Daoy (cell line): ENCODE data around the gene STAC3. TPM values are rescaled to one million over a fixed set of nuclear protein-coding genes. Genes with fewer than 3 reads are reported as not detected.

Experiments
- DNase-seq: peaks from one replicate; pipeline ENCODE4 v3.0.0-alpha.2; 2015; ENCODE audit warnings: low read depth
- total RNA-seq: library from RNA; depleted of rRNA; stranded (reverse); fragments of >200 nt; shearing (Covaris generic); gene quantifications from 2 replicates; pipeline ENCODE4 v1.2.3, GENCODE V29; 2014

The STAC3 gene
- total RNA-seq, 1 experiment from 2014 or later: 0.69 TPM

DNA sequence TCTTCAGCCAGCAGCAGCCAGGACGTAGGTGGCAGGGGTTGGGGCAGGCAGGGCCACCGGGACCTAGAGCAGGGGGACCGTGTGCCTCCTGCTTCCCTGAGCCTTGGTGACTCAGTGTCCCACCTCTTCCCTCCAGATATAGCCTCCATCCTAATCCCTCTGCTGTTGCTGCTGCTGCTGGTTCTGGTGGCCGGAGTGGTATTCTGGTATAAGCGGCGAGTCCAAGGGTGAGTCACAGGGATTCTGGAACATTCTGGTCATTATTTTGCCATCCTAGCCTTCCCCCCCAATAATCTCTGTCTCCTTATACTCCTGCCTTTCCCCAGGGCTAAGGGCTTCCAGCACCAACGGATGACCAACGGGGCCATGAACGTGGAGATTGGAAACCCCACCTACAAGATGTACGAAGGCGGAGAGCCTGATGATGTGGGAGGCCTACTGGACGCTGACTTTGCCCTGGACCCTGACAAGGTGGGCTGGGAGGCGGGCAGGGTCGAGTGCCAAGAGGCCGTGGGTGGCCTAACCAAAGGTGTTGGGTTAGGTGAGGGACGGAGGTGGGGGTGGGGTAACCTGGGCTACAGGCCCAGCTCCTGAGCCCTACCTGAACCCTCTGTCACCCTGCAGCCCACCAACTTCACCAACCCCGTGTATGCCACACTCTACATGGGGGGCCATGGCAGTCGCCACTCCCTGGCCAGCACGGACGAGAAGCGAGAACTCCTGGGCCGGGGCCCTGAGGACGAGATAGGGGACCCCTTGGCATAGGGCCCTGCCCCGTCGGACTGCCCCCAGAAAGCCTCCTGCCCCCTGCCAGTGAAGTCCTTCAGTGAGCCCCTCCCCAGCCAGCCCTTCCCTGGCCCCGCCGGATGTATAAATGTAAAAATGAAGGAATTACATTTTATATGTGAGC is 38.9 kb downstream of the STAC3 start:
- DNase-seq: no peak

DNA sequence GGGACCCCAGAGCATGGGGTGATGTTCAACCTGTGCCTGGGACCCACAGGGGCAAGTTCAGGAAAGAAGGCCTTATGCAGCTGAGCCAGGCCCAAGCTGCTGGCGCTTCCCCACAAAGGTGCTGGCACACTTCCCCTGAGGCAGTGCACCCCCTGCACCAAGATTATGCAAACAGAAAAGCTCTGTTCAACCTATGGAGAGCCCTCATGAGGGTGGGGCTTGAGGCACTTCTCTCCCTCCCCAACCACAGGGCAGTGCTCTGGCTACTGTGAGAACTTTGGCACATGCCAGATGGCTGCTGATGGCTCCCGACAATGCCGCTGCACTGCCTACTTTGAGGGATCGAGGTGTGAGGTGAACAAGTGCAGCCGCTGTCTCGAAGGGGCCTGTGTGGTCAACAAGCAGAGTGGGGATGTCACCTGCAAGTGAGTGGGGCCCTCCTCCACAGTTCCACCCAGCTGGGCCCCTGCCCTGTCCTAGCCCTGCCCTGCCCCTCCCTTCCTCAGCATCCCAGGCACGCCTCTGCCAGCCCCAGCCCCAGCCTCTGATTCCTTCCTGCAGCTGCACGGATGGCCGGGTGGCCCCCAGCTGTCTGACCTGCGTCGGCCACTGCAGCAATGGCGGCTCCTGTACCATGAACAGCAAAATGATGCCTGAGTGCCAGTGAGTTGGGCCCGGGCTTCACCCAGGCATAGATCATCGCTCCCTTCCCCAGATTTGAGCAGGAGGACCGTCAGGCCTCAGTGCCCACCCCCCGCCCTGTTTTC is 39.9 kb downstream of the STAC3 start:
- no peak for DNase-seq

DNA sequence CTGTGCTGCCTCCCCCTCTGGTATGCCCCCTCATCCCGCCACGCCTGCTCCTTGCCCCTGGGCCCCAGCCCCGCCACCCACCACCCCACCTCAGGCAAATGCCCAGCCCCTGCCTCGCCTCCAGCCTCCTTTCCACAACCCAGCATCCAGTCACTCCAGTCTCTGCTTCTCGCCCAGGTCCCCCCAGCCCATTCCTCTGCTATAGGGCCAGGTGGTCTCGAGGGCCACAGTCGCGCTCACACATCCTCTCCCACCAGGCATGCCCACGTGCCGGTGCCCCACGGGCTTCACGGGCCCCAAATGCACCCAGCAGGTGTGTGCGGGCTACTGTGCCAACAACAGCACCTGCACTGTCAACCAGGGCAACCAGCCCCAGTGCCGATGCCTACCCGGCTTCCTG is 40.5 kb downstream of the STAC3 start:
- no peak for DNase-seq

DNA sequence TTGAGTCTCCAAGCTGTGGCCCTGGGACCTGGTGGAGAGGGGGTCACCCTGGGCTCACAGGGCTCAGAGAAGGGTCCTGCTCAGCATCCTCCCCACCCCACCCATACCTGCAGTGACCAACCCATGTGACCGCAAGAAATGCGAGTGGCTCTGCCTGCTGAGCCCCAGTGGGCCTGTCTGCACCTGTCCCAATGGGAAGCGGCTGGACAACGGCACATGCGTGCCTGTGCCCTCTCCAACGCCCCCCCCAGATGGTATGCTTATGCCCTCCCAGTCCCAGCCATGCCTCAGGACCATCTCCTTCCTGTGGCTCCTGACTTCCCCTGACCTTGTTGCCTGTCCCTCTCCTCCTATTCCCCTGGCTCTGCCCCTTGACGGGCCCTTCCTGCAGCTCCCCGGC is 41.1 kb downstream of the STAC3 start:
- DNase-seq: no peak

DNA sequence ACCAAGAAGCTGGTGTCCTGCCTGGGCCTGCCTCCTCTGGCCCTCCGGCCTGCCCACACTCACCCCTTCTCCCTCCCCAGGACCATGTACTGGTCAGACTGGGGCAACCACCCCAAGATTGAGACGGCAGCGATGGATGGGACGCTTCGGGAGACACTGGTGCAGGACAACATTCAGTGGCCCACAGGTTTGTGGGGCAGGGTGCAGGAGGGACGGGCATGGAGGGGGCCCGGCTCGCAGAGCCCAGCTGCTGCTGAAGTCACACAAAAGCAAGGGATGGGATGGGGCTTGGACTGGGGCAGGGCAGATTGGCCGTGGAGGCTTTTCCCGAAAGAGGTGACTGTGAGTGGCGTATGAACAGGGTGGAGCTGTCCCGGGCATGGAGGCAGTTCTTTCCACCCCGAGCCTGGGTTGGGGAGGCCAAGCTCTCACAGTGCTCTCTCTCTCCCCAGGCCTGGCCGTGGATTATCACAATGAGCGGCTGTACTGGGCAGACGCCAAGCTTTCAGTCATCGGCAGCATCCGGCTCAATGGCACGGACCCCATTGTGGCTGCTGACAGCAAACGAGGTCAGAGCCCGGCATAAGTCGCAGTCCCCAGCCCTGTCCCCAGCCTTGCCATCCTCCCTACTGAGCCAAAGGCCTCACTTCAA is 42.2 kb downstream of the STAC3 start:
- DNase-seq: no peak

DNA sequence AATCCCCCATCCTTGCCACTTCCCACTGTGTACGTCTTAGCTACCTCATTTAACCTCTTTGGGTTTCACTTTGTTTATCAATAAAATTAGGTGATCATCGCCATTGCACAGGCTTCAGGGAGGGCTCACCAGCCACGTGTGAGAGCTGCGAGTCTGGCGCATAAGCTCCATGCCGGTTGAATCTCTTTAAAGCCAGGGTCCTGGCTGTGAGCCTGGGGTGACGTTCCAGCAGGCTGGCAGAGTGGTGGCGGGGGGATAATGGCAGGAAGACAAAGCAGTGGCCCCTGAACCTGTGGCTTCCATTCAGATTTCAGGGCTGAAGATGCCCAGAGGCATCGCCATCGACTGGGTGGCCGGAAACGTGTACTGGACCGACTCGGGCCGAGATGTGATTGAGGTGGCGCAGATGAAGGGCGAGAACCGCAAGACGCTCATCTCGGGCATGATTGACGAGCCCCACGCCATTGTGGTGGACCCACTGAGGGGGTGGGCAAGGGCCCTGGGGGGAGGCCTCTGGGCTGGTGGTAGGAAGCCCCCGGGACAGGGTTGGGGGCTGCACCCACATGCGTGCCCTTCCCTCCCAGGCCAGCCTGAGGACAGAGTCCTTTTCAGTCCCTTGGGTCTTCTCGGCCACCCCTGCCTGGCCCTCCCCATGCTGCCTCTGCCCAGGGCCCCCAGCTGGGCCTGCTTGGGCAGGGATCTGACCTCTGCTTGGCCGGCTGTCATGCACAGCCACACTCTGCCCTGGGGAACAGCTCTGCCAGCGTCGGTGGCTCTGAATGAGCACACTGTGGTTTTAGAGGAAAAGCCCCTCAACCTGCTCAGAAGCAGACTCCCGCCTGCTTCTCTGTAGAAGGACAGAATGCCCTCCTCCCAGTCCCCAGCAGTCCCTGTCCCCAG is 43.0 kb downstream of the STAC3 start:
- DNase-seq: no peak

DNA sequence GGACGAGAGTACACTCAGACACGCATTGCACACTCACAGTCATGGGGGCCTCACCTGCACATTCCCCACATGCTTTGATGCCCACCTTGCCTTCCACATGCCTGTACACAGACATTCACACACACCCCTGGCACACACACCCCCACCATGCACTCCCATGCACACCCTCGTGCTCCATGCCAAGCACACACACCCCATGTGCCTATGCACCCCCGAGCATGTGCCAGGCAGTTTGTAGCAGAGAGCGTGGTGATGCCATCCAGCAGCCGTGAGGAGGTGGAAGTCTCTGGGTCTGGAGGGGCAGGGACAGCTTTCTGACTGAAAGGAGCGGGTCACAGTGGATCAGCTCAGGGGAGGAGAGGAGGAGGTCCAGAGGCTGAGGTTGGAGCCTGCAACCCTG is 45.1 kb downstream of the STAC3 start:
- DNase-seq: no peak

DNA sequence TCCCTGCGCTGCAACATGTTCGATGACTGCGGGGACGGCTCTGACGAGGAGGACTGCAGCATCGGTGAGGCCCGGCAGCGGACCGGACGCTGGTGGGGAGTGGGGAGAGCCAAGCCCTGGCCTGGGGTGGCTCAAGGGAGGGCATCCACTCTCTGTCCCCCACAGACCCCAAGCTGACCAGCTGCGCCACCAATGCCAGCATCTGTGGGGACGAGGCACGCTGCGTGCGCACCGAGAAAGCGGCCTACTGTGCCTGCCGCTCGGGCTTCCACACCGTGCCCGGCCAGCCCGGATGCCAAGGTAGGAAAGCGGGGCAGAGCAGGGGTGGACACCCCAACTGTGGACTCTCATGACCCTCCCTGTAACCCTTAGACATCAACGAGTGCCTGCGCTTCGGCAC is 45.8 kb downstream of the STAC3 start:
- DNase-seq: no peak

DNA sequence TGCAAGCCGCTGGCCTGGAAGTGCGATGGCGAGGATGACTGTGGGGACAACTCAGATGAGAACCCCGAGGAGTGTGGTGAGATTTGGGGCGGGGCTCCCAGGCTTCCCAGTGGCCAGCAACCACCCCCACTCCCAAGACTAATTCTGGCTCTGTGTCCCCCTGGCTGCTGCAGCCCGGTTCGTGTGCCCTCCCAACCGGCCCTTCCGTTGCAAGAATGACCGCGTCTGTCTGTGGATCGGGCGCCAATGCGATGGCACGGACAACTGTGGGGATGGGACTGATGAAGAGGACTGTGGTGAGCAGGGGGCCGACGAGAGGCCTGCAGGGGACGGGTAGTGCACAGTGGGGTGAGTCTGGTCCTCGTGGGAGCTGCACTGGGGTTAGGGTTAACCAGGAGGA is 46.5 kb downstream of the STAC3 start:
- no peak for DNase-seq

DNA sequence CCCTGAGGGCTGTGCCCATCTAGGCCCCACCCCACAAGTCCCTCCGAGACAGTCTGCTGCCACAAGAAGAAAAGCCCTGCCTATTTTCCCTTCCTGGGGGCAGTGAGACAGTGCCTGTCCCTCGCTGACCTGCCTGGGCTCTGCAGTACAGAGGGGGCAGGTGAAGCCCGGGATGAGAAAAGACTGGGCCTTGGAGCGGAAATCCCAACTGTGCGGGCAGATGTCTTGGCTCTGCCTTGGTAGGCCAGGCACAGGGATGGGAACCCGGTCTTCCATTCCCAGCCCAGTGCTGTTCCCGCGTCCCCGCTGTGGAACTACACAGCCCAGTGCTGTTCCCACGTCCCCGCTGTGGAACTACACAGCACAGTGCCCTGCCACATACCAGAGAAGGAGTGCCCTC is 47.2 kb downstream of the STAC3 start:
- DNase-seq: no peak

DNA sequence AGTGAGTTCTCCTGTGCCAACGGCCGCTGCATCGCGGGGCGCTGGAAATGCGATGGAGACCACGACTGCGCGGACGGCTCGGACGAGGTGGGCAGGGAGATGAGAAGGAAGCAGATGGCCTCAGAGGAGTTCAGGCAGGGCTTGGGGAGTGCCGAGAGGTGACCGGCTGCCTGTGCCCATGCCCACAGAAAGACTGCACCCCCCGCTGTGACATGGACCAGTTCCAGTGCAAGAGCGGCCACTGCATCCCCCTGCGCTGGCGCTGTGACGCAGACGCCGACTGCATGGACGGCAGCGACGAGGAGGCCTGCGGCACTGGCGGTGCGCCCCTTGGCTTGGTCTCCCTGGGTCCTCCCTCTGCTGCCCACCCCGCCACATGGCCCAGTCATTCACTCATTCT is 47.8 kb downstream of the STAC3 start:
- no peak for DNase-seq

DNA sequence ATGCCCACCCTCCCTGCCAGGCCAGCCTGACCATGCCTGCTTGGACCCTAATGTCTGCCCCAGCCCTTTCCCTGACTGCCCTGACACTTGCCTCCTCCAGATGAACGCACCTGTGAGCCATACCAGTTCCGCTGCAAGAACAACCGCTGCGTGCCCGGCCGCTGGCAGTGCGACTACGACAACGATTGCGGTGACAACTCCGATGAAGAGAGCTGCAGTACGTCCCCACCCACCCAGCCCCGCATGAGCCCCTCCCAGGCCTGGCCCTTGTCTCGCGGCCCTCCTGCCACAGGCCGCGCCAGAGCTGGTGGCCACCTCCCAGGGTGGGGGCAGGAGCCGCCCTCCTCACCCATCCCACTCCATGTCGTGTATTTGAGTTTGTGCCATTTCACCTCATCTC is 48.7 kb downstream of the STAC3 start:
- DNase-seq: no peak

DNA sequence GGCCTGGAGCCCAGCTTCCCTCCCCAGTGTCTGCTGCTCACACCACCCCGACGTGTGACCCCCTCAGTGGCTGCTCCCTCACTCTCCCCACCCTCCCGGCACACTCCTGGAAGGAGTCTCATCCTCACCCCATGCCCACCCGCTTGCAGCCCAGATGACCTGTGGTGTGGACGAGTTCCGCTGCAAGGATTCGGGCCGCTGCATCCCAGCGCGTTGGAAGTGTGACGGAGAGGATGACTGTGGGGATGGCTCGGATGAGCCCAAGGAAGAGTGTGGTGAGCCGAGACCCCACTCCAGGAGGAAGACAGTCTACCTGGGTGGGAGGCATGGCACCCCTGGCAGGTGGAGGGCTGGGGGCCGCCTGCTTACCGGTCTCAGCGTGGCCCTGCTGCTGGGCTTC is 49.4 kb downstream of the STAC3 start:
- DNase-seq: no peak

DNA sequence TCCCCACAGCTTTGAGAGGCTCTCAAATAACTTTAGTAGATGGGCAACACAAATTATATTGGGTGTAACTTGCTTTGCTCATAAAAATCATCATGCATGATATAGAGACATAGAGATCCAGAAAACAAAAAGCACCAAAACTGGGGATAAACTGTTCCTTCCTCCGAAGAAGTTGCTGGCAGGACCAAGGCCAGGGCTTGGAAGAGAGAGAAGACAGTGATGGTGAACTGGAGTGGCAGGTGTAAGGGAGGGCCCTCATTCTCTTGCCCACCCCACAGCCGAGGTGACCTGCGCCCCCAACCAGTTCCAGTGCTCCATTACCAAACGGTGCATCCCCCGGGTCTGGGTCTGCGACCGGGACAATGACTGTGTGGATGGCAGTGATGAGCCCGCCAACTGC is 49.8 kb downstream of the STAC3 start:
- no peak for DNase-seq

DNA sequence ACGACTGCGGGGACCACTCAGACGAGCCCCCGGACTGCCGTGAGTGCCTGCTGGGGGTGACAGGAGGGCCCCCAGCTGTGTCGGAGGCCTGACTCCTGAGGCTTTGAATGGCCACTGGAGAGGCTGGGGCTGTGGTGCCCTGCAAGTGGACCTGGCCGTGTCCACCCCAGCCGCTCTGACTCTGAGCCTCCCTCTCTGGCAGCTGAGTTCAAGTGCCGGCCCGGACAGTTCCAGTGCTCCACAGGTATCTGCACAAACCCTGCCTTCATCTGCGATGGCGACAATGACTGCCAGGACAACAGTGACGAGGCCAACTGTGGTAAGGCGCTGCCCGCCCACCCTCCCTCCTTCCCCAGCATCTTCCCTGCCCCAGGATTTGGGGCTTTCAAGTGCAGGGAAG is 50.5 kb downstream of the STAC3 start:
- no peak for DNase-seq

DNA sequence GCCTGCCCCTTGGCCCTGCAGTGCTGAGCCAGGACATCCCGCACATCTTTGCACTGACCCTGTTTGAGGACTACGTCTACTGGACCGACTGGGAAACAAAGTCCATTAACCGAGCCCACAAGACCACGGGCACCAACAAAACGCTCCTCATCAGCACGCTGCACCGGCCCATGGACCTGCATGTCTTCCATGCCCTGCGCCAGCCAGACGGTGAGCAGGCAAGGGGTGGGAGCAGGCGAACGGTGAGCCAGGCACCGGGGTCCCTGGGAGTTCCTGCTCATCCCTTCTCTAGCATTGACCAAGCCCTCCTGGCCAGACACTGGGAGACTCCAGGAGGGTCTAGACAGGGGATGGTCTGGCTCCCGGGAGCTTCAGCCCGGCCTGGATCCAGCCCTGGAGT is 51.8 kb downstream of the STAC3 start:
- no peak for DNase-seq

DNA sequence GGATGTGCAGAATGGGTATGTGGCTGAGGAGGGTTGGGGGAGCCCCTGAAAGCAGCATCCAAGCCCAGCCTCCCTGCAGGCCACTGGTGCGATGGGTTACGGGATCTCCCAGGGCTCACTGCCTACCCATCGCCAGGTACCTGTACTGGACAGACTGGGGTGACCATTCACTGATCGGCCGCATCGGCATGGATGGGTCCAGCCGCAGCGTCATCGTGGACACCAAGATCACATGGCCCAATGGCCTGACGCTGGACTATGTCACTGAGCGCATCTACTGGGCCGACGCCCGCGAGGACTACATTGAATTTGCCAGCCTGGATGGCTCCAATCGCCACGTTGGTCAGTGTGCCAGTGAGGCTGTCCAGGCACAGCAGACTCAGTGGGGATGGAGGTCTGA is 52.7 kb downstream of the STAC3 start:
- no peak for DNase-seq

DNA sequence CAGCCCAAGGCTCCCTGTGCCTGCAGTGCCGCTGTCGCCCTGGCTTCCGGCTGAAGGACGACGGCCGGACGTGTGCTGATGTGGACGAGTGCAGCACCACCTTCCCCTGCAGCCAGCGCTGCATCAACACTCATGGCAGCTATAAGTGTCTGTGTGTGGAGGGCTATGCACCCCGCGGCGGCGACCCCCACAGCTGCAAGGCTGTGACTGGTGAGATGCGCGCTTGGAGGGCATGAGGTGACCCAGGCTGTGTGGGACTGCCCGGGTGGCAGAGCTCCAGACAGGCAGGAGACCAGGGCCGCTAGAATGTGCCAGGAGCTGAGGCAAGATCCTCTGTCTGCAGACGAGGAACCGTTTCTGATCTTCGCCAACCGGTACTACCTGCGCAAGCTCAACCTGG is 54.0 kb downstream of the STAC3 start:
- DNase-seq: no peak

DNA sequence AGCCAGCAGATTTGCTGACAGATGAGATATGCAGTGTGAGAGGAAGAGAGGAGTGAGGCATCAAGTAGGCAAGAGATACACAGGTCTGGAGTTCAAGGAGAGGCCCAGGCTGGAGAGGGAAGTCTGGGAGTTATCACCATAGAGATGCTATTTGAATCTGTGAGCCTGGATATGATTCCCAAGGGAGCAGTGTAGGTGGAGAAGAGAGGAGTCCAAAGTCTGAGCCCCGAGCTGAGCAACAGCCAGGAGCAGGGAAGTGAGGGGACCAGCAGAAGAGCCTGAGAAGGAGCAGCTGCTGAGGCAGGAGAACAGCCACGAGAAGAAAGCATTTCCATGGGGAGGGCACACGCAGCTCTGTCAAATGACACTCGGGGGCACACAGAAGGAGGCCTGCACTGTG is 54.5 kb downstream of the STAC3 start:
- no peak for DNase-seq

DNA sequence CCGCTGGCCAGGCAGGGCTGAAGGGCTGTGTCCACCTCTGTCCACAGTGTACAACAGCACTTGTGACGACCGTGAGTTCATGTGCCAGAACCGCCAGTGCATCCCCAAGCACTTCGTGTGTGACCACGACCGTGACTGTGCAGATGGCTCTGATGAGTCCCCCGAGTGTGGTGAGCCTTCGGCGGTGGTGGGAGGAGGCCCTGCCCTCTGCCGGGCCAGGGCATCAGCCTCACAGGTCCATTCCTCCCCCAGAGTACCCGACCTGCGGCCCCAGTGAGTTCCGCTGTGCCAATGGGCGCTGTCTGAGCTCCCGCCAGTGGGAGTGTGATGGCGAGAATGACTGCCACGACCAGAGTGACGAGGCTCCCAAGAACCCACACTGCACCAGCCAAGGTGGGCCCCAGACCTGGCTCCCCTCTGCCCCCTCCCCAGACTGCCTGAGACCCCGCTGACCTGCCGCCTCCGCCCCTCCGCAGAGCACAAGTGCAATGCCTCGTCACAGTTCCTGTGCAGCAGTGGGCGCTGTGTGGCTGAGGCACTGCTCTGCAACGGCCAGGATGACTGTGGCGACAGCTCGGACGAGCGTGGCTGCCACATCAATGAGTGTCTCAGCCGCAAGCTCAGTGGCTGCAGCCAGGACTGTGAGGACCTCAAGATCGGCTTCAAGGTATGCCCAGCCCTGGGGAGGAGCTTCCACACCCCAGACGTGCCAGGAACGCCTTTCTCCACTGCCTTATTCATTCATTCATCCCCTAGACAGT is 55.2 kb downstream of the STAC3 start:
- peak; percentile 35 for DNase-seq

DNA sequence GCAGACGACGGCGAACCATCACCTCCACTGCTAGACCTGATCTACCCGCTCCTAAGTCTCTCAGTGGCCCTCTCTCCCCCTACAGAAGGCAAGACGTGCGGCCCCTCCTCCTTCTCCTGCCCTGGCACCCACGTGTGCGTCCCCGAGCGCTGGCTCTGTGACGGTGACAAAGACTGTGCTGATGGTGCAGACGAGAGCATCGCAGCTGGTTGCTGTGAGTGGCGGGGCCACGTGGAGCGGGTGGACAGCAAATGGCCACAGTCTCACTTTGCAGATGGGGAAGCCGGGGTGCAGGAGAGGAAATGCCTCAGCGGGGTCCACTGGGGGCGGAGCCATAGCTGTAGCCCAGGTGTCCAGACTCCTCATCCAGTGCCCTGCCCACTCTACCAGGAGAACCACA is 55.8 kb downstream of the STAC3 start:
- no peak for DNase-seq
